Right atrium auricular region (tissue), 2 donors: Measurements from ENCODE around the gene MAN1A2. TPM values are rescaled to one million over a fixed set of nuclear protein-coding genes. Genes with fewer than 3 reads are reported as not detected.
"Not testable (repeated sequence)": the region's sequence is repeated elsewhere in the genome, so short reads cannot be mapped to it uniquely, and the experiment has no call there.

Experiments used
- DNase-seq: peaks from one replicate; pipeline ENCODE4 v3.0.0-alpha.2; 2019; ENCODE audit warnings: low spot score
- H3K27ac ChIP-seq, 2 donors: fragments of 200-600 bp; sonication (generic); 1 replicate in 1 of 2; 2 replicates in 1 of 2; pipeline ENCODE4 v1.5.1; 2016 to 2019
- H3K27me3 ChIP-seq, 2 donors: fragments of 200-600 bp; sonication (generic); one replicate each; pipeline versions ENCODE4 v1.5.1 to v1.6.0; 2017 to 2019
- H3K36me3 ChIP-seq: fragments of 200-600 bp; sonication (generic); one replicate; pipeline ENCODE4 v1.5.1; 2016
- H3K4me1 ChIP-seq, 2 donors: fragments of 200-600 bp; sonication (generic); one replicate each; pipeline versions ENCODE4 v1.5.1 to v1.6.0; 2017 to 2019
- H3K4me3 ChIP-seq, 2 donors: fragments of 200-600 bp; sonication (generic); 1 replicate in 1 of 2; 2 replicates in 1 of 2; pipeline ENCODE4 v1.5.1; 2017 to 2019; ENCODE audit warnings: mild to moderate bottlenecking in 1 of 2, moderate library complexity in 1 of 2
- H3K9me3 ChIP-seq, 2 donors: fragments of 200-600 bp; sonication (generic); one replicate each; pipeline ENCODE4 v1.5.1; 2019
- total RNA-seq, 2 donors: library from RNA; depleted of rRNA; stranded (reverse); fragments of >200 nt; gene quantifications; one replicate each; pipeline ENCODE4 v1.1.0, GENCODE V29; 2016
- TF ChIP-seq, protein P1 (sequence below), 2 donors: fragments of 200-600 bp; sonication (generic); IDR thresholded peaks; one replicate each; pipeline ENCODE4 v1.5.1; 2019; ENCODE audit warnings: antibody characterized with exemption in 2 of 2

Gene MAN1A2
- total RNA-seq, 2 donors from 2014 or later = 26.7 to 52.7 TPM

DNA sequence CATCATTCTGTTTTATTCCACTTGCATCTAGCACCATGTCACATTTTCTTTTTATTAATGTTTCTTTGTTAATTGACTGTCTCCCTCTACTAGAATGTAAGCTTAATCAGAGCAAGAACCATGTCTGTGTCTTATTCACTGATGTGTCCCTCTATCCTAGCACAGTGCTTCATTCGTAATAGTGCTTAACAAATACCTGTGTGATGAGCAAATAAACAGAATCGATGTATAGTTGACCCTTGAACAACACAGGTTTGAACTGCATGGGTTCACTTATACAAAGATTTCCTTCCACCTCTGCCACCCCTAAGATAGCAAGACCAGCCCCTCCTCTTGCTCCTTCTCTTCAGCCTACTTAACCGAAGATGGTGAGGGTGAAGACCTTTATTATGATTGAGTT, 42.9 kb upstream of the MAN1A2 start:
- peaks cover 0 to 10% of the 10 kb centered on the region in 2 donors for H3K4me1 ChIP-seq
- TF ChIP-seq, protein P1, sequence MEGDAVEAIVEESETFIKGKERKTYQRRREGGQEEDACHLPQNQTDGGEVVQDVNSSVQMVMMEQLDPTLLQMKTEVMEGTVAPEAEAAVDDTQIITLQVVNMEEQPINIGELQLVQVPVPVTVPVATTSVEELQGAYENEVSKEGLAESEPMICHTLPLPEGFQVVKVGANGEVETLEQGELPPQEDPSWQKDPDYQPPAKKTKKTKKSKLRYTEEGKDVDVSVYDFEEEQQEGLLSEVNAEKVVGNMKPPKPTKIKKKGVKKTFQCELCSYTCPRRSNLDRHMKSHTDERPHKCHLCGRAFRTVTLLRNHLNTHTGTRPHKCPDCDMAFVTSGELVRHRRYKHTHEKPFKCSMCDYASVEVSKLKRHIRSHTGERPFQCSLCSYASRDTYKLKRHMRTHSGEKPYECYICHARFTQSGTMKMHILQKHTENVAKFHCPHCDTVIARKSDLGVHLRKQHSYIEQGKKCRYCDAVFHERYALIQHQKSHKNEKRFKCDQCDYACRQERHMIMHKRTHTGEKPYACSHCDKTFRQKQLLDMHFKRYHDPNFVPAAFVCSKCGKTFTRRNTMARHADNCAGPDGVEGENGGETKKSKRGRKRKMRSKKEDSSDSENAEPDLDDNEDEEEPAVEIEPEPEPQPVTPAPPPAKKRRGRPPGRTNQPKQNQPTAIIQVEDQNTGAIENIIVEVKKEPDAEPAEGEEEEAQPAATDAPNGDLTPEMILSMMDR (IDR thresholded peaks at IDR 0.05) = no peak
- no peak overlapping the region for H3K4me3 ChIP-seq
- no peak for DNase-seq
- no peaks in the 10 kb centered on the region for H3K27me3 ChIP-seq
- no peaks in the 10 kb centered on the region for H3K9me3 ChIP-seq
- H3K36me3 ChIP-seq = no peaks in the 10 kb centered on the region
- H3K27ac ChIP-seq = no peak overlapping the region

DNA sequence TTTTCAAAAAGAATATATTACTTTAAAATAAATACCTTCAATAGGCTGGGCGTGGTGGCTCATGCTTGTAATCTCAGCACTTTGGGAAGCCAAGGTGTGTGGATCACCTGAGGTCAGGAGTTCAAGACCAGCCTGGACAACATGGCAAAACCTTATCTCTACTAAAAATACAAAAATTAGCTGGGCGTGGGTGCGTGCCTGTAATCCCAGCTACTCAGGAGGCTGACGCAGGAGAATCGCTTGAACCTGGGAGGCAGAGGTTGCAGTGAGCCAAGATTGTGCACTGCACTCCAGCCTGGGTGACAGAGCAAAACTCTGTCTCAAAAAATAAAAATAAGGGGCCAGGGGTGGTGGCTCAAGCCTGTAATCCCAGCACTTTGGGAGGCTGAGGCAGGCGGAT, 41.2 kb upstream of the MAN1A2 start:
- H3K9me3 ChIP-seq, DNase-seq, H3K36me3 ChIP-seq, H3K27ac ChIP-seq, H3K27me3 ChIP-seq, H3K4me3 ChIP-seq: not testable (repeated sequence)
- H3K4me1 ChIP-seq = peaks cover 0 to 10% of the 10 kb centered on the region in 2 donors

DNA sequence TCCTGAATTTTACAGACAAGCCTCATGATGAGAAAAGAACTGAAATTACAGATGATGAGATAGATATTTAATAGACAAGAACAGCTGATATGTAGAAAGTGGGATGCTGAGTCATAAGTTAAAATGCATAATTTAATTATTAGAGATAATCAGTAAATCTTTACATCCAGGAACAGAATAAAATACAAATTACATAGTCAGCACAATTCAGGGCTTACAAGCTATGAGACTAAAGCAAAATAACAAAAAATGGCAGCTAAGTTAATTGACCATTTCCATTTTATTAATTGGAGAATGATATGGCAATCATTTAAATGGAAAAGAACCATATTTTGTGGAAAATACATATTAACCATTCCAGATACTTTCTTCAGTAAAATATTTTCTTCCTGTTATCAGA, 40.2 kb upstream of the MAN1A2 start:
- TF ChIP-seq, protein P1 (IDR thresholded peaks at IDR 0.05) = no peak

DNA sequence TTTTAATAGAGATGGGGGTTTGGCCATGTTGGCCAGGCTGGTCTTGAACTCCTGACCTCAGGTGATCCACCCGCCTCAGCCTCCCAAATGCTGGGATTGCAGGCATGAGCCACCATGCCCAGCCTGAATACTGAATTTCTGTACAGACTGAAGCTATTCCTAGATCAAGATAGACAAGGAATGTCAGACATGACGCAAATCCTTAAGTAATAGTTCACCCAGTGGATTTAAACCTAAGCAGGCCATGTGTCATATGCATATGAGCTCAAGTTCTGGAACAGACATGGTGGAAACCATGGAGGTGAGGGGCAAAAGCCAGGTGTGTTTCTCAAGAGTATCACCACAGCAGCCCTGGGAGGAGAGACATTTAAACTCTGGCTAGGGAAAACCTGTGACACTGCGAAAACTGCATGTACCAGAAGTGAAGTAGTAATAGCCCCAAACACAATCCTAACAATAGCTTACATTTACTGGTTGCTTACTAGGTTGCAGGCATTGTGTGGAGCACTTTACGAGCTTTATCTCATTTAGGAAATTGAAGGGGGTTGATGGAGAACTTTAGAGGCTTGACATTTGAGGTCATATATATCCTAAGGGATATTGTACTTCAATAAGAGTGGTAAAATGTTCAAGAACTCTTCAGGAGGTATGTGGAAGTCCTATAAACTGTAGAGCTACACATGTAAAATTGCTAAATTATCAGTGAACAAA, 31.7 kb upstream of the MAN1A2 start:
- Histone ChIP-seq H3K27me3 (no peaks in the 10 kb centered on the region), H3K36me3 (no peaks in the 10 kb centered on the region), H3K4me1 (peaks cover 5 to 12% of the 10 kb centered on the region in 2 donors), H3K27ac (peak overlapping the region in 1 of 2 donors; percentile 51), H3K4me3 (no peak overlapping the region), H3K9me3 (no peaks in the 10 kb centered on the region)
- DNase-seq = no peak
- TF ChIP-seq, protein P1 (IDR thresholded peaks at IDR 0.05) = no peak

More for the DNA sequence above, 40.2 kb upstream of the MAN1A2 start:
- no peak overlapping the region for H3K27ac ChIP-seq
- no peaks in the 10 kb centered on the region for H3K36me3 ChIP-seq
- peaks cover 0 to 8% of the 10 kb centered on the region in 2 donors for H3K4me1 ChIP-seq
- DNase-seq = no peak
- no peaks in the 10 kb centered on the region for H3K9me3 ChIP-seq
- no peaks in the 10 kb centered on the region for H3K27me3 ChIP-seq
- no peak overlapping the region for H3K4me3 ChIP-seq

DNA sequence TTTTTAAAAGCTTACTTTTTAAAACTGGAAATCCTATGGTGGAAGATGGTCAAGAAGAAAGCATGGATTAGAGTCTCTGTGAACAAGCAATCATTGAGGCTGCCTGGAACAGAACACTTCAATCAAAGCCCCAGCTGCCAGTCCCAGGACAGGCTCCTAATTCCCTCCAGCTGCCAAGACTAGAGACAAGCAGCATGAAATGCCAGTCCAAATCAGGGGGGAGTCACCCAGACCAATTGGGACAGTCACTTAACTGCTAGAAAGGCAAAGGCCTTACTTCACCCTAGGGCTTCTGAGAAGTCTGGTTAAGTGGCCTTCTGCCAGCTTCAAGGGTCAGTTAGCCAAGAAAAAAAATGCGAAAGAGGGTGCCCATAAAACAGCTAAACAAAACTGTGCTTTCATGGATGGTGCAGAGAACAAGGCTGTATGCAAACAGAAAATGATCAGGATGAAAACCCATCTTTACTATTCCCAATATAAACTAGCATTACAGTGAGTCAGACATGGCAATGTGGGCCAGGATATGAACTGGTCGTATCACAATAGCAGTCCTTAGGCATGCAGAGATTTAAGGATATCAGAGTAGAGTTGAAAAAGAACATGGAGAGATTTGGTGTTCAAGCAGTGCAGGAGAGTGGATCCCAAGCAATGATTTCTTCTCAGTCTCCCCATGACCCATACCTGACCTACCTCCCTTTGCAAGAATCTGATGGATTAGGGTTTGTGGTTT, 31.0 kb upstream of the MAN1A2 start:
- Histone ChIP-seq H3K9me3 (no peaks in the 10 kb centered on the region), H3K27ac (peak overlapping the region; percentile 11 to 51), H3K27me3 (no peaks in the 10 kb centered on the region), H3K36me3 (no peaks in the 10 kb centered on the region), H3K4me3 (no peak overlapping the region), H3K4me1 (peaks cover 5 to 12% of the 10 kb centered on the region in 2 donors)
- DNase-seq = no peak
- TF ChIP-seq, protein P1 (IDR thresholded peaks at IDR 0.05) = no peak

DNA sequence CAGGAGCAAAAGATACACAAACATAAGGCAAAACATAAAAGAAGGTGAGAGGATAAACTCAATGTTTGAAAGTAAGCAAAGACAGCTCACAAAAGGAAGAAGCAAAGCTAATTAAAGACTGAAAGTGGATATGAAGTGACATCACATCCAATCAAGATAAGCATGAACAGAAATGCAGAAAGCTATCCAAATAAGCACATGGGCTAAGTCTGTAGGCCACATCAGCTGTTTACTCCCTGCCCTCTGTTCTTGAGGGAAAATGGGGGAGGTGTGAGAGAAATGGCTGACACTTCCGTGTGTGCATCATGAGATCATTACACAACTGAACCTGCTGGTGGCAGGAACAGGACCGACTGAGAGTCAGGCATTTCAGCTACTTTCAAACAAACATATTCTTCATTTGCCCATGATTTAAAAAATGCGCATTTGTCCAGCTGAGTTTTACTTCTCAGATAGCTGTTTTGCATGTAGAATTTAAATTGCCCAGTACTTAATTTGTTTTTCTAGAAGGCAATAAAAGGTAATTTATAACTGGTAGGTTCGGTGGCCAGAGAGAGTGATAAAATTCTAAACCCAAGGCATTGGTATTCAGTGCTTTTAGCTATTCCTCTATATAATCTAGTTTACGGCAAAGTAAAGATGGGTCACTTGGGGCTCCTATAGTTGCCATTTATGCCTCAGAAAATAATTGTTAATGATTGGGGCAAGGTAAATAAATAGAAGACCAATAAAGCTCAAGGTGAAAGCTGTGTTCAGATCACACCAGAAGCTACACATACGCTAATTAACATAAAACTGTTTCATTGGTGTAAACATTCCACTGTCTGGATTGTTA, 27.2 kb upstream of the MAN1A2 start:
- H3K36me3 ChIP-seq = no peaks in the 10 kb centered on the region
- H3K27ac ChIP-seq = peak overlapping the region; percentile 57 to 91
- H3K9me3 ChIP-seq = no peaks in the 10 kb centered on the region
- peaks cover 5 to 12% of the 10 kb centered on the region in 2 donors for H3K4me1 ChIP-seq
- H3K4me3 ChIP-seq = no peak overlapping the region
- TF ChIP-seq, protein P1 (IDR thresholded peaks at IDR 0.05) = no peak
- no peak for DNase-seq
- H3K27me3 ChIP-seq = no peaks in the 10 kb centered on the region
